Suprapubic skin (tissue), 4 donors: ENCODE data around the gene USP32.

Experiments used
- EP300 ChIP-seq: sonication (generic); formaldehyde crosslinking; IDR thresholded peaks from one replicate; pipeline ENCODE4 v1.6.1; 2017; ENCODE audit warnings: antibody characterized with exemption
- POLR2A ChIP-seq, 2 donors: fragments of 450-650 bp; IDR thresholded peaks; one replicate each; pipeline ENCODE4 v1.6.1; 2017; ENCODE audit warnings: antibody characterized with exemption in 2 of 2, mild to moderate bottlenecking in 2 of 2, moderate library complexity in 2 of 2
- POLR2AphosphoS5 ChIP-seq, 3 donors: sonication (generic); formaldehyde crosslinking; IDR thresholded peaks; one replicate each; pipeline ENCODE4 v1.6.1; 2017; ENCODE audit warnings: antibody characterized with exemption in 3 of 3
- TF ChIP-seq, protein P1 (sequence below), 2 donors: fragments of 200-600 bp in 1 of 2; fragments of 450-650 bp in 1 of 2; sonication (generic) in 1 of 2; IDR thresholded peaks; one replicate each; pipeline ENCODE4 v1.5.1; 2016 to 2019; ENCODE audit warnings: antibody characterized with exemption in 2 of 2, mild to moderate bottlenecking in 1 of 2, moderate library complexity in 1 of 2

- TF ChIP-seq POLR2AphosphoS5 (IDR thresholded peaks at IDR 0.05) = no peak
- TF ChIP-seq, protein P1, sequence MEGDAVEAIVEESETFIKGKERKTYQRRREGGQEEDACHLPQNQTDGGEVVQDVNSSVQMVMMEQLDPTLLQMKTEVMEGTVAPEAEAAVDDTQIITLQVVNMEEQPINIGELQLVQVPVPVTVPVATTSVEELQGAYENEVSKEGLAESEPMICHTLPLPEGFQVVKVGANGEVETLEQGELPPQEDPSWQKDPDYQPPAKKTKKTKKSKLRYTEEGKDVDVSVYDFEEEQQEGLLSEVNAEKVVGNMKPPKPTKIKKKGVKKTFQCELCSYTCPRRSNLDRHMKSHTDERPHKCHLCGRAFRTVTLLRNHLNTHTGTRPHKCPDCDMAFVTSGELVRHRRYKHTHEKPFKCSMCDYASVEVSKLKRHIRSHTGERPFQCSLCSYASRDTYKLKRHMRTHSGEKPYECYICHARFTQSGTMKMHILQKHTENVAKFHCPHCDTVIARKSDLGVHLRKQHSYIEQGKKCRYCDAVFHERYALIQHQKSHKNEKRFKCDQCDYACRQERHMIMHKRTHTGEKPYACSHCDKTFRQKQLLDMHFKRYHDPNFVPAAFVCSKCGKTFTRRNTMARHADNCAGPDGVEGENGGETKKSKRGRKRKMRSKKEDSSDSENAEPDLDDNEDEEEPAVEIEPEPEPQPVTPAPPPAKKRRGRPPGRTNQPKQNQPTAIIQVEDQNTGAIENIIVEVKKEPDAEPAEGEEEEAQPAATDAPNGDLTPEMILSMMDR (IDR thresholded peaks at IDR 0.05) = no peak
- no peak for TF ChIP-seq EP300
- TF ChIP-seq POLR2A (IDR thresholded peaks at IDR 0.05) = no peak
Observed at GRCh38 chr17:60311936-60312335, 80.0 kb downstream of the USP32 start.
